Gastroesophageal sphincter (tissue), 3 donors: ENCODE results near the gene TMCO6.
"Not testable (repeated sequence)": the region's sequence is repeated elsewhere in the genome, so short reads cannot be mapped to it uniquely, and the experiment has no call there.

ENCODE experiments used
- POLR2A ChIP-seq, 2 donors: fragments of 450-650 bp; IDR thresholded peaks; one replicate each; pipeline ENCODE4 v1.6.1; 2017; ENCODE audit warnings: antibody characterized with exemption in 2 of 2, mild to moderate bottlenecking in 2 of 2, moderate library complexity in 1 of 2
- POLR2AphosphoS5 ChIP-seq: sonication (generic); formaldehyde crosslinking; IDR thresholded peaks from one replicate; pipeline ENCODE4 v1.6.1; 2017; ENCODE audit warnings: antibody characterized with exemption
- TF ChIP-seq, protein P1 (sequence below), 4 experiments: fragments of 200-600 bp in 2 of 4; fragments of 450-650 bp in 2 of 4; sonication (generic) in 1 of 4; IDR thresholded peaks; one replicate each; pipeline ENCODE4 v1.5.1; 2017 to 2019; ENCODE audit warnings: antibody characterized with exemption in 4 of 4, mild to moderate bottlenecking in 2 of 4, moderate library complexity in 2 of 4

DNA sequence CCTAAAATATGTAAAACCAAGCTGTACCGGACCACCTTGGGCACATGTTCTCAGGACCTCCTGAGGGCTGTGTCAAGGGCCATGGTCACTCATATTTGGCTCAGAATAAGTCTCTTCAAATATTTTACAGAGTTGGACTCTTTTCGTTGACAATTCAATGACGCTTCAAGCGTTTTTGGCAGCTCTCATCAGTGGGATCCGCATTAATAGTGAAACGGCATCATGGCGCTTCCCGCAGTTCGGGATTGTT is 428 bp upstream of the TMCO6 start:
- TF ChIP-seq, protein P1, sequence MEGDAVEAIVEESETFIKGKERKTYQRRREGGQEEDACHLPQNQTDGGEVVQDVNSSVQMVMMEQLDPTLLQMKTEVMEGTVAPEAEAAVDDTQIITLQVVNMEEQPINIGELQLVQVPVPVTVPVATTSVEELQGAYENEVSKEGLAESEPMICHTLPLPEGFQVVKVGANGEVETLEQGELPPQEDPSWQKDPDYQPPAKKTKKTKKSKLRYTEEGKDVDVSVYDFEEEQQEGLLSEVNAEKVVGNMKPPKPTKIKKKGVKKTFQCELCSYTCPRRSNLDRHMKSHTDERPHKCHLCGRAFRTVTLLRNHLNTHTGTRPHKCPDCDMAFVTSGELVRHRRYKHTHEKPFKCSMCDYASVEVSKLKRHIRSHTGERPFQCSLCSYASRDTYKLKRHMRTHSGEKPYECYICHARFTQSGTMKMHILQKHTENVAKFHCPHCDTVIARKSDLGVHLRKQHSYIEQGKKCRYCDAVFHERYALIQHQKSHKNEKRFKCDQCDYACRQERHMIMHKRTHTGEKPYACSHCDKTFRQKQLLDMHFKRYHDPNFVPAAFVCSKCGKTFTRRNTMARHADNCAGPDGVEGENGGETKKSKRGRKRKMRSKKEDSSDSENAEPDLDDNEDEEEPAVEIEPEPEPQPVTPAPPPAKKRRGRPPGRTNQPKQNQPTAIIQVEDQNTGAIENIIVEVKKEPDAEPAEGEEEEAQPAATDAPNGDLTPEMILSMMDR (IDR thresholded peaks at IDR 0.05): not testable (repeated sequence)
- TF ChIP-seq POLR2A (IDR thresholded peaks at IDR 0.05); POLR2AphosphoS5: not testable (repeated sequence)
